Measurements from ENCODE around the gene ZDHHC19.
"Not testable (repeated sequence)": the region's sequence is repeated elsewhere in the genome, so short reads cannot be mapped to it uniquely, and the experiment has no call there.

The ZDHHC19 gene

DNA sequence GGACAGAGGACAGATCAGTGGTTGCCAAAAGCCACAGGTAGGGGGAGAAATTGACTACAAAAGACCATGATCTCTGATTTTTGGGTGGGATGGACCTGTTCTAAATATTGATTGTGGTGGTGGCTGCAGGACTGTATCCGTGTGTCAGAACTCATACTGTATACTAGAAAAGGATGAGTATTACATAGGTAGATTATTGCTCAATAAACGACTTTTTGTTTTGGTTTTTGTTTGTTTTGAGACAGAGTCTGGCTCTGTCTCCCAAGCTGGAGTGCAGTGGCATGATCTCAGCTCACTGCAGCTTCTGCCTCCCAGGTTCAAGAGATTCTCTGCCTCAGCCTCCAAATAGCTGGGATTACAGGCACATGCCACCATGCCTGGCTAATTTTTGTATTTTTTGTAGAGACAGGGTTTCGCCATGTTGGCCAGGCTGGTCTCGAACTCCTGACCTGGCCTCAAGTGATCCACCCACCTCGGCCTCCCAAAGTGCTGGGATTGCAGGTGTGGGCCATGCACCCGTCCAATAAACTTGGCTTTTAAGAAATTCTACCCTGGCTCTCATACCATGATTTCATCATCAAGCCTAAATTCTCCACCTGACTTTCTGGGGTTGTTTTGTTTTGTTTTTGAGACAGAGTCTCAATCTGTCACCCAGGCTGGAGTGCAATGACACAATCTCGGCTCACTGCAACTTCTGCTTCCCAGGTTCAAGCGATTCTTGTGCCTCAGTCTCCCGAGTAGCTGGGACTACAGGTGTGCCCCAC lies 5.6 kb downstream of the ZDHHC19 start:
- DNase-seq; H3K4me3 ChIP-seq (ENCODE audit: insufficient read depth in 1 of 2, low read depth in 1 of 2, low read length in 2 of 2); H3K4me2 ChIP-seq (ENCODE audit: low read length, poor library complexity, severe bottlenecking); H3K9me3 ChIP-seq (ENCODE audit: control insufficient read depth, low read length); H3K4ac ChIP-seq (ENCODE audit: low read depth in 1 of 2, low read length in 2 of 2); H2AFZ ChIP-seq (ENCODE audit: low read depth, low read length); H3K79me1 ChIP-seq (replicated peaks; ENCODE audit: low read length, poor library complexity, severe bottlenecking); H3K23ac ChIP-seq (ENCODE audit: low read length in 2 of 2); H3K14ac ChIP-seq (ENCODE audit: low read length in 2 of 2); H2BK15ac ChIP-seq (ENCODE audit: low read depth, poor library complexity, severe bottlenecking); H3K9ac ChIP-seq (ENCODE audit: low read length); H2BK12ac ChIP-seq (ENCODE audit: low read length in 2 of 2); H3K27ac ChIP-seq (ENCODE audit: low read length, poor library complexity, severe bottlenecking); H4K91ac ChIP-seq (ENCODE audit: low read length); H2AK5ac ChIP-seq (ENCODE audit: low read length, severe bottlenecking); H3K36me3 ChIP-seq (ENCODE audit: control insufficient read depth in 1 of 2, insufficient read depth in 2 of 2, low read depth in 1 of 2, low read length in 2 of 2); H2BK5ac ChIP-seq (ENCODE audit: low read depth, low read length, poor library complexity, severe bottlenecking); H4K8ac ChIP-seq (ENCODE audit: low read length); H2BK120ac ChIP-seq (ENCODE audit: low read depth, low read length); H3K18ac ChIP-seq (ENCODE audit: low read depth in 1 of 2, low read length in 2 of 2): not testable (repeated sequence)
- Histone ChIP-seq H3K4me1 (ENCODE audit: control insufficient read depth, insufficient read depth, low read depth, low read length) (peaks cover 12% of the 10 kb centered on the region), H3K27me3 (ENCODE audit: control insufficient read depth in 1 of 2, insufficient read depth in 1 of 2, low read length in 2 of 2) (peaks cover 3 to 30% of the 10 kb centered on the region in 2 experiments)
- WGBS, result 93% methylated on average over 9 of the region's 9 CpGs

DNA sequence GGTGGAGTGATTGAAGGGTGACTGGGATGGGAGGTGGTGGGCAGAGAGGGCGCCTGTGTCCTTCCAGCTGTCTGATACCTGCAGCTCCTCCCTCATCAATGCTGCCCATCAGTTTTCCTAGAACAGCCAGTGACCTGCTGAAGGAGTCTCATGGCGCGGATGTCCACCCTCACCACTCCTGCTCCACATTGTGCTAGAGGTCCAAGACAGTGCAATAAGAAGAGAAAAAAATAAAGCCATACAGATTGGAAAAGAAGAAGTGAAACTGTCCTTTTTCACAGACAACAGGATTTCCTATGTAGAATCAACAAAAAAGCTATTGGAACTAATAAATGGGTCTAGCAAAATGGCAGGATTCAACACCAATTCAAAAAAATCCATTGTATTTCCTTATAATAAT lies 7.4 kb downstream of the ZDHHC19 start:
- Histone ChIP-seq H3K27ac (ENCODE audit: low read length, poor library complexity, severe bottlenecking) (no peak overlapping the region), H3K79me1 (replicated peaks; ENCODE audit: low read length, poor library complexity, severe bottlenecking) (no peaks in the 10 kb centered on the region), H3K14ac (ENCODE audit: low read length in 2 of 2) (peak overlapping the region in 1 of 2 experiments; percentile 2), H3K4ac (ENCODE audit: low read depth in 1 of 2, low read length in 2 of 2) (no peak overlapping the region), H3K9me3 (ENCODE audit: control insufficient read depth, low read length) (peaks cover 5% of the 10 kb centered on the region), H2AK5ac (ENCODE audit: low read length, severe bottlenecking) (no peak overlapping the region), H3K9ac (ENCODE audit: low read length) (no peak overlapping the region), H3K18ac (ENCODE audit: low read depth in 1 of 2, low read length in 2 of 2) (no peak overlapping the region), H3K36me3 (ENCODE audit: control insufficient read depth in 1 of 2, insufficient read depth in 2 of 2, low read depth in 1 of 2, low read length in 2 of 2) (no peaks in the 10 kb centered on the region), H3K27me3 (ENCODE audit: control insufficient read depth in 1 of 2, insufficient read depth in 1 of 2, low read length in 2 of 2) (peaks cover 0 to 21% of the 10 kb centered on the region in 2 experiments), H4K91ac (ENCODE audit: low read length) (no peak overlapping the region), H3K23ac (ENCODE audit: low read length in 2 of 2) (no peak overlapping the region), H3K4me3 (ENCODE audit: insufficient read depth in 1 of 2, low read depth in 1 of 2, low read length in 2 of 2) (no peak overlapping the region), H2AFZ (ENCODE audit: low read depth, low read length) (no peak overlapping the region), H2BK5ac (ENCODE audit: low read depth, low read length, poor library complexity, severe bottlenecking) (no peak overlapping the region), H2BK12ac (ENCODE audit: low read length in 2 of 2) (no peak overlapping the region), H3K4me1 (ENCODE audit: control insufficient read depth, insufficient read depth, low read depth, low read length) (peaks cover 12% of the 10 kb centered on the region), H4K8ac (ENCODE audit: low read length) (no peak overlapping the region), H2BK120ac (ENCODE audit: low read depth, low read length) (no peak overlapping the region), H3K4me2 (ENCODE audit: low read length, poor library complexity, severe bottlenecking) (no peak overlapping the region), H2BK15ac (ENCODE audit: low read depth, poor library complexity, severe bottlenecking) (no peak overlapping the region)
- WGBS, result no CpG with 5 or more reads among the region's 3 CpGs
- no peak for DNase-seq

DNA sequence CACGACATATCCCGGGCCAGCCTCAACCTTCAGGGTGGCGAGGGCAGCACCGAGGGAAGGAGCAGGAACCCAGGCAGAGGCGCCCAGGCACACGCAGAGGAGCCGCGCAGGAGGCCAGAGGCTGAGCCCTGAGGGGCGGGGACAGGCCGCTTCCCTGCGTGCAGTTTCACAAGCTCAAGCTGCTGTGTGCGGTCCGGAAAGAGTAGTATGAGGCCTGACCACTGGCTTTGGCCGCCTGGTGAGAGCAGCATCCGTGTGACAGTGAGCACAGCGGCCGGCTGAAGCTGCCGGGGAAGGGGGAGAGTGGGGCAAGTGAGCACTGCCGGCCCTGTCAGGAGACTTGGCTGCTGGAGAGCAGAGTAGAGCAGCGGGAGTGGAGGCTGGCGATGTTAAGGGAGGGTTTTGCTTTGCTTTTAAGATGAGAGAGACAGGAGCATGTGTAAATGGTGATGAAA lies 8.7 kb downstream of the ZDHHC19 start:
- Histone ChIP-seq H3K23ac (ENCODE audit: low read length in 2 of 2) (no peak overlapping the region), H3K36me3 (ENCODE audit: control insufficient read depth in 1 of 2, insufficient read depth in 2 of 2, low read depth in 1 of 2, low read length in 2 of 2) (no peaks in the 10 kb centered on the region), H2BK15ac (ENCODE audit: low read depth, poor library complexity, severe bottlenecking) (no peak overlapping the region), H2AK5ac (ENCODE audit: low read length, severe bottlenecking) (no peak overlapping the region), H3K27me3 (ENCODE audit: control insufficient read depth in 1 of 2, insufficient read depth in 1 of 2, low read length in 2 of 2) (peaks cover 0 to 15% of the 10 kb centered on the region in 2 experiments), H4K91ac (ENCODE audit: low read length) (no peak overlapping the region), H3K27ac (ENCODE audit: low read length, poor library complexity, severe bottlenecking) (no peak overlapping the region), H3K18ac (ENCODE audit: low read depth in 1 of 2, low read length in 2 of 2) (no peak overlapping the region), H3K14ac (ENCODE audit: low read length in 2 of 2) (no peak overlapping the region), H3K4ac (ENCODE audit: low read depth in 1 of 2, low read length in 2 of 2) (no peak overlapping the region), H2BK12ac (ENCODE audit: low read length in 2 of 2) (no peak overlapping the region), H4K8ac (ENCODE audit: low read length) (no peak overlapping the region), H3K79me1 (replicated peaks; ENCODE audit: low read length, poor library complexity, severe bottlenecking) (no peaks in the 10 kb centered on the region), H3K4me2 (ENCODE audit: low read length, poor library complexity, severe bottlenecking) (peak overlapping the region; percentile 2), H3K9ac (ENCODE audit: low read length) (peak overlapping the region; percentile 54), H2BK120ac (ENCODE audit: low read depth, low read length) (no peak overlapping the region), H2BK5ac (ENCODE audit: low read depth, low read length, poor library complexity, severe bottlenecking) (no peak overlapping the region), H3K4me1 (ENCODE audit: control insufficient read depth, insufficient read depth, low read depth, low read length) (peaks cover 6% of the 10 kb centered on the region), H3K4me3 (ENCODE audit: insufficient read depth in 1 of 2, low read depth in 1 of 2, low read length in 2 of 2) (peak overlapping the region in 1 of 2 experiments; percentile 64), H3K9me3 (ENCODE audit: control insufficient read depth, low read length) (peaks cover 5% of the 10 kb centered on the region), H2AFZ (ENCODE audit: low read depth, low read length) (no peak overlapping the region)
- 71% methylated on average over 21 of the region's 21 CpGs for WGBS
- peak; percentile 65 for DNase-seq

DNA sequence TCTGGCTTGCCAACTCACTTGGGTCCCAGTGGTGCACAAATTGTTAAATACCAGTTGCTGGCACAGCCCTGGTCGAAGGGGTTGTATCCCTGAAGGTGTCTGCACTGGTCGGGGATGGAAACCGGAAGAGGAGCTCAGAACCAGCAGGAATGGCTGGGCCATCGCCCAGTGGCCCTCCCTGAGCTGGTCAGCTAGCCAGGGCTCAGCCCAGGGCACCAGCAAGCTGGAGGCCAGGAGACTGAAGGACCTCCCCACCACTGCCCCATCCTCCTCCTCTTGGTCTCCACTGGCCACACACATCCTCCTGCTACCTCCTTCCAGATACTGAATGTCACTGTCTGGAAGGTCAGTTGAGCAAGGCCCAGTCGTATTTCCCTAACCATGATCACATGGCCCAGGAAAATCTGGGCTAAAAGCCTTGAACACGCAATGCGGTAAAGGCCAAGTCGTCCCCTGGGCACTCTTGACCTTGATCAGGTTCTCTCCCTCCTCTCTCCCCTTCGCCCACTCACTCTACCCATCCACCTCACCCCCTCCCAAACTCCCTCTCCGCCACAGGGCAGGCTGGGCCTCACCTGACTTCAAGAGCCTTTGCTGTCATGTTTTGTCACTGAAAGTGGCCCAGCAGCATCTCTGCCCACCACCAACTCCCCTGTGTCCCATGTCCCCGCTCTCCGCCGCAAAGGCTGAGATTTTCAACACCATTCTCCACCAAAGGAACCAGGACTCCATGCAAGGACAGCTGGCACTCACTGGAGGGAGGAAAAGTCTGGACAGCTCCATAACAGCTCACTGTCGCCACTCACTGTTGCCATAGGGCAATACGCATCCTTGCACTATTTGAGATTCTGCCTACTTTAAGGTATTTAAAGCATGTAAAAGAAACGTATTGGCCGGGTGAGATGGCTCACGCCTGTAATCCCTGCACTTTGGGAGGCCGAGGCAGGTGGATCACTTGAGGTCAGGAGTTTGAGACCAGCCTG lies 12.1 kb downstream of the ZDHHC19 start:
- 86% methylated on average over 18 of the region's 19 CpGs for WGBS
- H3K4ac ChIP-seq (ENCODE audit: low read depth in 1 of 2, low read length in 2 of 2), result no peak overlapping the region
- H3K36me3 ChIP-seq (ENCODE audit: control insufficient read depth in 1 of 2, insufficient read depth in 2 of 2, low read depth in 1 of 2, low read length in 2 of 2), result no peaks in the 10 kb centered on the region
- no peaks in the 10 kb centered on the region for H3K9me3 ChIP-seq (ENCODE audit: control insufficient read depth, low read length)
- H2AFZ ChIP-seq (ENCODE audit: low read depth, low read length), result no peak overlapping the region
- no peak overlapping the region for H2AK5ac ChIP-seq (ENCODE audit: low read length, severe bottlenecking)
- H3K9ac ChIP-seq (ENCODE audit: low read length), result no peak overlapping the region
- no peak overlapping the region for H4K91ac ChIP-seq (ENCODE audit: low read length)
- no peak overlapping the region for H3K18ac ChIP-seq (ENCODE audit: low read depth in 1 of 2, low read length in 2 of 2)
- no peak overlapping the region for H2BK120ac ChIP-seq (ENCODE audit: low read depth, low read length)
- no peak overlapping the region for H3K4me3 ChIP-seq (ENCODE audit: insufficient read depth in 1 of 2, low read depth in 1 of 2, low read length in 2 of 2)
- H3K27me3 ChIP-seq (ENCODE audit: control insufficient read depth in 1 of 2, insufficient read depth in 1 of 2, low read length in 2 of 2), result peaks cover 0 to 5% of the 10 kb centered on the region in 2 experiments
- no peak overlapping the region for H2BK5ac ChIP-seq (ENCODE audit: low read depth, low read length, poor library complexity, severe bottlenecking)
- no peak overlapping the region for H3K14ac ChIP-seq (ENCODE audit: low read length in 2 of 2)
- peaks cover 7% of the 10 kb centered on the region for H3K4me1 ChIP-seq (ENCODE audit: control insufficient read depth, insufficient read depth, low read depth, low read length)
- no peak overlapping the region for H4K8ac ChIP-seq (ENCODE audit: low read length)
- H3K79me1 ChIP-seq (replicated peaks; ENCODE audit: low read length, poor library complexity, severe bottlenecking), result no peaks in the 10 kb centered on the region
- no peak overlapping the region for H3K4me2 ChIP-seq (ENCODE audit: low read length, poor library complexity, severe bottlenecking)
- H3K23ac ChIP-seq (ENCODE audit: low read length in 2 of 2), result no peak overlapping the region
- no peak for DNase-seq
- no peak overlapping the region for H3K27ac ChIP-seq (ENCODE audit: low read length, poor library complexity, severe bottlenecking)
- no peak overlapping the region for H2BK12ac ChIP-seq (ENCODE audit: low read length in 2 of 2)
- no peak overlapping the region for H2BK15ac ChIP-seq (ENCODE audit: low read depth, poor library complexity, severe bottlenecking)
